Panc1 (cell line): Measurements from ENCODE around the gene SLC1A3. TPM values are rescaled to one million over a fixed set of nuclear protein-coding genes. Genes with fewer than 3 reads are reported as not detected.

Experiments used
- ATAC-seq: fragments of 200-7000 bp; cut with Tn5 transposase; 2 replicates; pipeline ENCODE4 v1.9.1; 2020; ENCODE audit warnings: mild to moderate bottlenecking, moderate library complexity
- BruUV-seq: library from RNA; stranded (reverse); fragments of 400-500 nt; replicated peaks from 2 replicates; lab custom pipeline; 2021; lab: Mats Ljungman, UMichigan
- CTCF ChIA-PET: fragments of 300-600 bp; sonication (Branson Sonifier 250); formaldehyde crosslinking; loops from one replicate; lab custom pipeline; 2022; ENCODE audit warnings: antibody characterized with exemption; lab: Charles Lee
- POLR2A ChIA-PET: fragments of 300-600 bp; sonication (Branson Sonifier 250); formaldehyde crosslinking; loops from one replicate; lab custom pipeline; 2022; ENCODE audit warnings: antibody characterized with exemption; lab: Charles Lee
- DNase-seq: peaks from one replicate; pipeline ENCODE4 v3.0.0-alpha.2; 2010; ENCODE audit warnings: low read depth, low spot score
- H3K27ac ChIP-seq: 2 replicates; pipeline ENCODE4 v1.5.1; 2011; ENCODE audit warnings: mild to moderate bottlenecking, low read length, inconsistent platforms
- H3K27me3 ChIP-seq: fragments of 200-500 bp; sonication (Bioruptor generic); 2 replicates; pipeline ENCODE4 v1.6.0; 2014; ENCODE audit warnings: low read length, inconsistent platforms; ENCODE audit not compliant: control insufficient read depth, insufficient read depth
- H3K36me3 ChIP-seq: fragments of 200-500 bp; sonication (Bioruptor generic); 2 replicates; pipeline ENCODE4 v1.5.1; 2014; ENCODE audit warnings: inconsistent platforms, mild to moderate bottlenecking, low read length, moderate library complexity; ENCODE audit not compliant: control insufficient read depth, insufficient read depth
- H3K4me1 ChIP-seq: 2 replicates; pipeline ENCODE4 v1.5.1; 2011; ENCODE audit warnings: inconsistent platforms, mild to moderate bottlenecking, low read length, moderate library complexity; ENCODE audit not compliant: control insufficient read depth, insufficient read depth
- H3K4me3 ChIP-seq, 2 experiments: 2 replicates each; pipeline ENCODE4 v1.5.1; 2011 to 2012; ENCODE audit warnings: low read depth in 2 of 2, low read length in 2 of 2, mild to moderate bottlenecking in 2 of 2, inconsistent platforms in 1 of 2, moderate library complexity in 1 of 2
- H3K9me3 ChIP-seq: fragments of 200-500 bp; sonication (Bioruptor generic); 2 replicates; pipeline ENCODE4 v1.5.1; 2014; ENCODE audit warnings: low read depth, mild to moderate bottlenecking, inconsistent platforms, low read length, moderate library complexity; ENCODE audit not compliant: control insufficient read depth, insufficient read depth
- CTCF ChIP-seq: fragments of 450-650 bp; IDR thresholded peaks from 2 replicates; pipeline ENCODE4 v1.5.1; 2017; ENCODE audit warnings: mild to moderate bottlenecking
- POLR2AphosphoS5 ChIP-seq: IDR thresholded peaks from 2 replicates; pipeline ENCODE4 v1.6.1; 2012; ENCODE audit warnings: mild to moderate bottlenecking, low read depth, low read length, moderate library complexity
- SIN3A ChIP-seq: IDR thresholded peaks from 2 replicates; pipeline ENCODE4 v1.6.1; 2012; ENCODE audit warnings: low read depth, mild to moderate bottlenecking, low read length, moderate library complexity, borderline replicate concordance; ENCODE audit not compliant: insufficient read depth
- TCF7L2 ChIP-seq: IDR thresholded peaks from 2 replicates; pipeline ENCODE4 v1.6.1; 2011; ENCODE audit warnings: mild to moderate bottlenecking, low read depth, low read length, inconsistent platforms
- in situ Hi-C: cut with HindIII; loops from 2 replicates; pipeline ENCODE4 v1.10.0; 2016; ENCODE audit warnings: low sequenced_read_pairs, low pct_unique_long_range_greater_than_20kb
- intact Hi-C: fragments of 100-400 bp; cut with micrococcal nuclease; formaldehyde crosslinking; loops from one replicate; pipeline ENCODE4 v1.10.0; 2022; ENCODE audit not compliant: unreplicated experiment
- total RNA-seq: library from RNA; stranded (reverse); gene quantifications from one replicate; pipeline ENCODE4 v1.2.1, GENCODE V29; 2021; ENCODE audit not compliant: unreplicated experiment

The SLC1A3 gene
- total RNA-seq, 1 experiment from 2014 or later = 0.13 TPM

GRCh38 chr5:36664766-36665165, 58.4 kb downstream of the SLC1A3 start:
- Histone ChIP-seq H3K9me3 (no peaks in the 10 kb centered on the region), H3K4me1 (no peaks in the 10 kb centered on the region), H3K36me3 (no peaks in the 10 kb centered on the region), H3K27ac (no peak overlapping the region), H3K27me3 (peaks cover 3% of the 10 kb centered on the region; the same call in 1 of the 2 replicates), H3K4me3 (no peak overlapping the region)
- ChIA-PET POLR2A (no interaction called here), CTCF (no interaction called here)
- ATAC-seq (no peak), DNase-seq (no peak)
- in situ Hi-C loops (no loop called here), intact Hi-C loops (no loop called here)
- no TSS peak for BruUV-seq
- TF ChIP-seq SIN3A = no peak
- no peak for TF ChIP-seq POLR2AphosphoS5
- no peak for TF ChIP-seq CTCF

- POLR2A ChIA-PET = no interaction called here
- ATAC-seq = no peak
Observed at GRCh38 chr5:36665628-36666027, 59.2 kb downstream of the SLC1A3 start.

GRCh38 chr5:36666274-36666673, 59.9 kb downstream of the SLC1A3 start:
- CTCF ChIA-PET = no interaction called here
- no TSS peak for BruUV-seq
- no peaks in the 10 kb centered on the region for H3K4me1 ChIP-seq

More at GRCh38 chr5:36665628-36666027, 59.2 kb downstream of the SLC1A3 start:
- H3K36me3 ChIP-seq = no peaks in the 10 kb centered on the region
- BruUV-seq = no TSS peak
- in situ Hi-C loops (no loop called here), intact Hi-C loops (no loop called here)
- peaks cover 3% of the 10 kb centered on the region for H3K27me3 ChIP-seq
- TF ChIP-seq SIN3A = no peak
- CTCF ChIA-PET = no interaction called here
- no peak overlapping the region for H3K4me3 ChIP-seq
- DNase-seq = no peak
- no peaks in the 10 kb centered on the region for H3K9me3 ChIP-seq
- no peaks in the 10 kb centered on the region for H3K4me1 ChIP-seq
- no peak overlapping the region for H3K27ac ChIP-seq

More at GRCh38 chr5:36666274-36666673, 59.9 kb downstream of the SLC1A3 start:
- H3K27ac ChIP-seq = no peak overlapping the region
- intact Hi-C loops (no loop called here), in situ Hi-C loops (no loop called here)
- ATAC-seq (no peak), DNase-seq (no peak)
- no peak for TF ChIP-seq TCF7L2
- no peak for TF ChIP-seq POLR2AphosphoS5
- no peak for TF ChIP-seq CTCF
- no peak for TF ChIP-seq SIN3A
- H3K36me3 ChIP-seq = no peaks in the 10 kb centered on the region
- H3K9me3 ChIP-seq = no peaks in the 10 kb centered on the region
- POLR2A ChIA-PET = no interaction called here
- peaks cover 3% of the 10 kb centered on the region for H3K27me3 ChIP-seq
- no peak overlapping the region for H3K4me3 ChIP-seq
